HL-60 (cell line): ENCODE results near the gene TMEM19.

Experiments
- DNase-seq, 2 experiments: peaks; one replicate each; pipeline ENCODE4 v3.0.0-alpha.2; 2010 to 2020; ENCODE audit warnings: low read depth in 1 of 2, low spot score in 1 of 2
- H3K27ac ChIP-seq: fragments of 250-450 bp; sonication (Bioruptor Pico); replicated peaks from 2 replicates; pipeline ENCODE4 v1.5.1; 2020; ENCODE audit warnings: mild to moderate bottlenecking, moderate library complexity
- H3K27me3 ChIP-seq: fragments of 250-450 bp; sonication (Bioruptor Pico); 2 replicates; pipeline ENCODE4 v1.5.1; 2021; ENCODE audit warnings: mild to moderate bottlenecking, moderate library complexity; ENCODE audit not compliant: insufficient read depth, poor library complexity, severe bottlenecking
- H3K4me3 ChIP-seq: replicated peaks from 2 replicates; pipeline ENCODE4 v1.5.1; 2011; ENCODE audit warnings: mild to moderate bottlenecking, control low read depth, low read length; ENCODE audit not compliant: insufficient read depth
- CTCF ChIP-seq: IDR thresholded peaks from one replicate; pipeline ENCODE4 v1.5.1; 2011; ENCODE audit warnings: low read length, control low read depth, inconsistent platforms; ENCODE audit not compliant: insufficient read depth
- GABPA ChIP-seq: IDR thresholded peaks from 2 replicates; pipeline ENCODE4 v1.6.1; 2012; ENCODE audit warnings: low read depth
- POLR2AphosphoS5 ChIP-seq: IDR thresholded peaks from 2 replicates; pipeline ENCODE4 v1.6.1; 2012; ENCODE audit warnings: low read depth
- REST ChIP-seq: IDR thresholded peaks from 2 replicates; pipeline ENCODE4 v1.6.1; 2012; ENCODE audit warnings: low read depth; ENCODE audit not compliant: insufficient replicate concordance
- SPI1 ChIP-seq: IDR thresholded peaks from 2 replicates; pipeline ENCODE4 v1.6.1; 2012; ENCODE audit warnings: low read depth, mild to moderate bottlenecking, borderline replicate concordance

Gene TMEM19

DNA sequence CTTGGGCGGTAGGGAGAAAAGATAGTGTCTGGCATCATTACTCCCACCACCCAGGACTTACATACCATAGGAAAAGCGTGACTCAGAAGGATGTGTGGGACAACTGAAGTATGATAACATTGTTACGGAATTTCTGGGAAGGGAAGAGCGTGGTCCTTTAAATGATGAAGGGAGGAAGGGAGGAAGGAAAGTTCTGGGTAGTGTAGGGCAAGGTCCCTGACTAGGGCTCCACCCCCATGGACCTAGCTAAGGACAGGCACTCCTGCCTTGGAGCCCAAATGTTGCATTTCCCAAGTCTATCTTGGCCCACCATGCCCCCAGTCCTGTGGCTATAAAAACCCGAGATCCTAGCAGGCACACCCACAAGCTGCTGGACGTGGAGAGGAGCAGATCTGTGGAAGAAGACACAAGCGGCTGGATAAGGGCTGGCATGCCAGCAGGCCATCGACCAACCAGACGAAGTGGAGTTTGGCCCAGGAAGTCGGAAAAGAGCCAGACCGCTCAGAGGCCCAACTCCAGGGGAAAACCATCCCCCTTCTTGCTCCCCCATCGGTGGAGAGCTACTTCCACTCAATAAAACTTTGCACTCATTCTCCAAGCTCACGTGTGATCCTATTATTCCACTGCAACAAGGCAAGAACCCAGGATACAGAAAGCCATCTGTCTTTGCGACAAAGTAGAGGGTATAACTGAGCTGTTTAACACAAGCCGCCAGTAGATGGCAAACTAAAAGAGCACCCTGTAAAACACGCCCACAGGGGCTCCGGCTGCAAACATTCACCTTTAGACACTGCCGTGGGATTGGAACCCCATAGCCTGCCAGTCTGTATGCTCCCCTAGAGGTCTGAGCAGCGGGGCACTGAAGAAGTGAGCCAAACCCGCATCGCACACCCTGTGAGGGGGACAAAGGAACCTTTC lies 45.8 kb downstream of the TMEM19 start:
- no peak for TF ChIP-seq CTCF
- no peak overlapping the region for H3K27ac ChIP-seq
- DNase-seq: no peak

GRCh38 chr12:71732357-71732712 lies 46.5 kb downstream of the TMEM19 start:
- DNase-seq: no peak
- H3K4me3 ChIP-seq: no peak overlapping the region
- no peaks in the 10 kb centered on the region for H3K27me3 ChIP-seq
- no peak overlapping the region for H3K27ac ChIP-seq
- TF ChIP-seq REST (no peak), GABPA (no peak), POLR2AphosphoS5 (no peak), SPI1 (no peak), CTCF (no peak)

More for the DNA sequence above, 45.8 kb downstream of the TMEM19 start:
- Histone ChIP-seq H3K27me3 (no peaks in the 10 kb centered on the region), H3K4me3 (no peak overlapping the region)

DNA sequence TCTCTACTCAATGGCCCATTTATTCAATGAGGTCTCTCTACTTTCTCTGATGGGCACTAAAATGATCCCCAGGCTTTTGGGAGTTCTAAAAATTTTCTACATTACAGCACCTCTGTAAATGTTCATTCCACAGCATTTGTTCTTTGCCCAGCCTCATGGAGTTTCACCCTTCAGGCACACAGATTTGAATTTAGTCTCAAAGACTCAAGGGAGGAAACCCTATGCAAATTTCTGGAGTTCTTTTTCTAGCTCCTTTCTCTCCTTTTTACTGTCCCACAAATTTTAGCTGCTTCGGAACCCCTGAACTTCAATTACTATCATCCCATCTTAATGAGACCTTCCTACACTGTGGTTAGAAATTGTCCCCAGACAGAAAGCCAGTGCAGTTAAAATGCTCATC lies 51.3 kb downstream of the TMEM19 start:
- no peak overlapping the region for H3K4me3 ChIP-seq
- no peaks in the 10 kb centered on the region for H3K27me3 ChIP-seq
- H3K27ac ChIP-seq: no peak overlapping the region
- TF ChIP-seq GABPA: no peak
- TF ChIP-seq SPI1: no peak
- no peak for TF ChIP-seq REST
- TF ChIP-seq POLR2AphosphoS5: no peak
- no peak for TF ChIP-seq CTCF
- DNase-seq: no peak

- Histone ChIP-seq H3K4me3 (no peak overlapping the region), H3K27ac (no peak overlapping the region), H3K27me3 (no peaks in the 10 kb centered on the region)
- DNase-seq: no peak
- no peak for TF ChIP-seq CTCF
- no peak for TF ChIP-seq SPI1
- TF ChIP-seq POLR2AphosphoS5: no peak
- TF ChIP-seq REST: no peak
- TF ChIP-seq GABPA: no peak
Observed at GRCh38 chr12:71742998-71743397, 57.1 kb downstream of the TMEM19 start.
